ENCODE measurements around the gene THAP8.
"Not testable (repeated sequence)": the region's sequence is repeated elsewhere in the genome, so short reads cannot be mapped to it uniquely, and the experiment has no call there.

Gene THAP8

GRCh38 chr19:36072081-36072480, 18.0 kb upstream of the THAP8 start:
- Histone ChIP-seq H4K20me1 (ENCODE audit: insufficient read depth, low read length, poor library complexity, severe bottlenecking) (no peaks in the 10 kb centered on the region), H3F3A (ENCODE audit: low read depth) (no peaks in the 10 kb centered on the region), H3K4me3 (ENCODE audit: low read length, poor library complexity, severe bottlenecking) (no peak overlapping the region), H3K9me3 (ENCODE audit: insufficient read depth, low read depth, low read length) (no peaks in the 10 kb centered on the region), H3K4me1 (ENCODE audit: insufficient read depth, low read length, poor library complexity, severe bottlenecking) (no peaks in the 10 kb centered on the region), H3K9me2 (replicated peaks; ENCODE audit: low read depth, low read length) (no peaks in the 10 kb centered on the region), H3K4me2 (ENCODE audit: low read depth, low read length, poor library complexity, severe bottlenecking) (no peak overlapping the region), H2AFZ (ENCODE audit: low read length) (no peak overlapping the region), H3K79me2 (ENCODE audit: insufficient read depth, low read length) (no peaks in the 10 kb centered on the region; the same call in 1 of the 2 replicates), H3K27me3 (ENCODE audit: insufficient read depth, low read length, poor library complexity, severe bottlenecking) (no peaks in the 10 kb centered on the region), H3K36me3 (ENCODE audit: insufficient read depth, low read length) (peaks cover 67% of the 10 kb centered on the region; the same call in 1 of the 2 replicates), H3K9ac (ENCODE audit: low read depth, low read length, poor library complexity, severe bottlenecking) (no peak overlapping the region)
- TF ChIP-seq EZH2phosphoT487 (IDR thresholded peaks at IDR 0.05; ENCODE audit: borderline replicate concordance) = no peak
- TF ChIP-seq CTCF (conservative IDR thresholded peaks at IDR 0.05; ENCODE audit: low read length) = no peak

GRCh38 chr19:36068810-36069499, 14.9 kb upstream of the THAP8 start:
- not testable (repeated sequence) for H3K9ac ChIP-seq (ENCODE audit: low read depth, low read length, poor library complexity, severe bottlenecking); H3K27me3 ChIP-seq (ENCODE audit: insufficient read depth, low read length, poor library complexity, severe bottlenecking); H4K20me1 ChIP-seq (ENCODE audit: insufficient read depth, low read length, poor library complexity, severe bottlenecking); H3F3A ChIP-seq (ENCODE audit: low read depth); H3K4me1 ChIP-seq (ENCODE audit: insufficient read depth, low read length, poor library complexity, severe bottlenecking); H3K9me2 ChIP-seq (replicated peaks; ENCODE audit: low read depth, low read length); H3K4me2 ChIP-seq (ENCODE audit: low read depth, low read length, poor library complexity, severe bottlenecking); H3K9me3 ChIP-seq (ENCODE audit: insufficient read depth, low read depth, low read length); H3K4me3 ChIP-seq (ENCODE audit: low read length, poor library complexity, severe bottlenecking); H3K79me2 ChIP-seq (ENCODE audit: insufficient read depth, low read length); H2AFZ ChIP-seq (ENCODE audit: low read length)
- H3K36me3 ChIP-seq (ENCODE audit: insufficient read depth, low read length) = peaks cover 75% of the 10 kb centered on the region; the same call in 1 of the 2 replicates

GRCh38 chr19:36067681-36068080, 13.6 kb upstream of the THAP8 start:
- Histone ChIP-seq H3K9me3 (ENCODE audit: insufficient read depth, low read depth, low read length) (no peaks in the 10 kb centered on the region), H3K4me2 (ENCODE audit: low read depth, low read length, poor library complexity, severe bottlenecking) (no peak overlapping the region), H2AFZ (ENCODE audit: low read length) (no peak overlapping the region), H3K4me1 (ENCODE audit: insufficient read depth, low read length, poor library complexity, severe bottlenecking) (no peaks in the 10 kb centered on the region), H3K36me3 (ENCODE audit: insufficient read depth, low read length) (peaks cover 72% of the 10 kb centered on the region; the same call in 1 of the 2 replicates), H3K9ac (ENCODE audit: low read depth, low read length, poor library complexity, severe bottlenecking) (no peak overlapping the region), H4K20me1 (ENCODE audit: insufficient read depth, low read length, poor library complexity, severe bottlenecking) (no peaks in the 10 kb centered on the region), H3K9me2 (replicated peaks; ENCODE audit: low read depth, low read length) (no peaks in the 10 kb centered on the region), H3F3A (ENCODE audit: low read depth) (no peaks in the 10 kb centered on the region), H3K79me2 (ENCODE audit: insufficient read depth, low read length) (peaks cover 10% of the 10 kb centered on the region; the same call in 1 of the 2 replicates), H3K4me3 (ENCODE audit: low read length, poor library complexity, severe bottlenecking) (no peak overlapping the region), H3K27me3 (ENCODE audit: insufficient read depth, low read length, poor library complexity, severe bottlenecking) (no peaks in the 10 kb centered on the region)
- TF ChIP-seq EZH2phosphoT487 (IDR thresholded peaks at IDR 0.05; ENCODE audit: borderline replicate concordance) = no peak

GRCh38 chr19:36064826-36065225, 10.7 kb upstream of the THAP8 start:
- no peak overlapping the region for H3K9ac ChIP-seq (ENCODE audit: low read depth, low read length, poor library complexity, severe bottlenecking)
- peaks cover 4% of the 10 kb centered on the region for H4K20me1 ChIP-seq (ENCODE audit: insufficient read depth, low read length, poor library complexity, severe bottlenecking)
- H3K4me3 ChIP-seq (ENCODE audit: low read length, poor library complexity, severe bottlenecking) = no peak overlapping the region
- no peaks in the 10 kb centered on the region for H3K4me1 ChIP-seq (ENCODE audit: insufficient read depth, low read length, poor library complexity, severe bottlenecking)
- H3F3A ChIP-seq (ENCODE audit: low read depth) = no peaks in the 10 kb centered on the region
- TF ChIP-seq CTCF (conservative IDR thresholded peaks at IDR 0.05; ENCODE audit: low read length) (no peak), EZH2phosphoT487 (IDR thresholded peaks at IDR 0.05; ENCODE audit: borderline replicate concordance) (no peak)
- H3K9me2 ChIP-seq (replicated peaks; ENCODE audit: low read depth, low read length) = no peaks in the 10 kb centered on the region
- peaks cover 71% of the 10 kb centered on the region; the same call in 1 of the 2 replicates for H3K36me3 ChIP-seq (ENCODE audit: insufficient read depth, low read length)
- no peaks in the 10 kb centered on the region for H3K27me3 ChIP-seq (ENCODE audit: insufficient read depth, low read length, poor library complexity, severe bottlenecking)
- no peak overlapping the region for H2AFZ ChIP-seq (ENCODE audit: low read length)
- no peak overlapping the region for H3K4me2 ChIP-seq (ENCODE audit: low read depth, low read length, poor library complexity, severe bottlenecking)
- peaks cover 24% of the 10 kb centered on the region; the same call in 1 of the 2 replicates for H3K79me2 ChIP-seq (ENCODE audit: insufficient read depth, low read length)
- no peaks in the 10 kb centered on the region for H3K9me3 ChIP-seq (ENCODE audit: insufficient read depth, low read depth, low read length)

Data from Loucy (cell line).